GM21619 (cell line): ENCODE data around the gene OR52K1.

Experiments used
- ATAC-seq: cut with Tn5 transposase; IDR thresholded peaks from one replicate; pipeline ENCODE4 v1.9.1; 2021; ENCODE audit not compliant: unreplicated experiment

The OR52K1 gene

DNA sequence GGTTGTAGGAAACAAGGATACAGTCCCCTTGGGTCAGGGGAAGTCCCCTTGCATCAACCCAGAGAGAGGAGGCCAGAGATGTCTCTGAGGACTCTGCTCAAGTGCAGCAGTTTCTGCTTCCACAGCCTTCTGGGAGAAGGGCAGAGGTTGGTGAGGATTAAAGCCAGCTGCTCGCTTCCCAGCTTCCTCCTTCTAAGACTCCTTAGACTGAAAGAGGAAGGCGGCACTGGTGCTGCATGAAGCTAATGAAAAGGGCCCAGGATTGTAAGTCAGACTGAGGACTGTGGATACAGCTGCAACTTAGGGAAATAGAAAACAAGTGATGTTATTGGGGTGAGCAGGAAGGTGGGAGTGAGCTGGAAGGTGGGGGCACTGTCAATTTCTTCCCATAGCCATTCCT, at the start of gene OR52K1:
TSS of gene OR52K1 (plus strand) at position 202 of the 400 bp plus-strand sequence. CDS start 6,255 bp downstream, outside the sequence.
- no peak for ATAC-seq

DNA sequence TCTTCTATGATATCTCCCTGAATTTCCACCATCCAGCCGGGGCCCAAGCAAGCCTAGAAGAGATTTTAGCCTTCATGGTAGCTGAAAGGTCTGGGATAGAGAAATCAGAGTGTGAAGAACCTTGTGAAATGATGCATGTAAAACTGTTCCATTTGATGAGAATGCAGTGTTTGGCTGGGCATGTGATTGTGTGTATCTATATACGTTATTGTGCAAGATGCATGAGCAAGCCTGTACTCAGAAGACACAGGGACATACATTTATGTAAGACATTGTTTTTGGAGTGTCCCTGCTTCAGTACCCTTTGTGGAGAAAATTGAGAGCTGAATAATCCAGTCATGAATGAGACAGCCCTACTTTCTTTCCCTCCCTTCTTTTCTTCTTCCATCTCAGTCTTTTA, 48.6 kb upstream of the OR52K1 start:
- no peak for ATAC-seq

GRCh38 chr11:4436411-4436810, 46.0 kb upstream of the OR52K1 start:
- no peak for ATAC-seq

DNA sequence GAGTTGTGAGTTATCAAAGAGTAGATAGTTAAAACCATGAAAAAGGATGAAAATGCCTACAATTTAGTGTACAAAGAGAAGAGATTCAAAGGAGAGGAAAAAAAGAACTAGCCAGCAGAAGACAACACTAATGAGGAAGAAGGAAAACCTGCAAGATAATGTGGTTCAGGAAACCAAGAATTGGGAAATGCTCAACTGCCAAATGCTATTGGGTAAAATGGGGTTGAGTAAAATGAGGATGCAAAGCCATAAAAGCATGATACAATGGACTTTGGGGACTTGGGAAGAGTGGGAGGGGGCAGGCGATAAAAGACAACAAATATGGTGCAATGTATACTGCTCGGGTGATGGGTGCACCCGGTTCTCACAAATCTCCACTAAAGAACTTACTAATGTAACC, 40.9 kb upstream of the OR52K1 start:
- no peak for ATAC-seq

DNA sequence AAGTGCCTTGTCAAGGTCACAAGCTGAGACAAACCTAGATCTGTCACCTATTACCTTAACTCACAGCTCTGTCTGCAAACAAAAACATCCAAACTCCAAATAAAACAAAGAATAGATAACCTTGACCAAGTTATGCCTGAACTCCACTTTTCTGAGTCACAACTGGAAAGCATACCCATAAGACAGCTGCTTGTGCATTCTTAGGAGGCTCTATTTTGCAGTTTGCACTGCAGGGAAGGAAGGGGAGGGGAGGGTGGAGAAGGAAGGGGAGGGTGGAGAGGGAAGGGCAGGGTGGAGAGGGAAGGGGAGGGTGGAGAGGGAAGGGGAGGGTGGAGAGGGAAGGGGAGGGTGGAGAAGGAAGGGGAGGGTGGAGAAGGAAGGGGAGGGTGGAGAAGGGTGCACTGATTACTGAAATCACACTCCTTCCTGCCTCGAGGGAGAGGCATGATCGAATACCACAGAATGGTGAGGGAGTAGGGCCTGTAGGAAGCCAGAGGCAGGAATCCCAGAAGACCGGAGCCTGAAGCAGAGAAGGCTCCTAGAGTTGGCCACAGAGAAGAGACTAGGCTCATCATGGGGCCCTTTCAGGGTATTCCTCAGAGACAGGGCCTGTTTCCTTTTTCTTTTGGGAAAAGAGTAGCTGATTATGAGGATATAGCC, 39.1 kb upstream of the OR52K1 start:
- ATAC-seq, result no peak

DNA sequence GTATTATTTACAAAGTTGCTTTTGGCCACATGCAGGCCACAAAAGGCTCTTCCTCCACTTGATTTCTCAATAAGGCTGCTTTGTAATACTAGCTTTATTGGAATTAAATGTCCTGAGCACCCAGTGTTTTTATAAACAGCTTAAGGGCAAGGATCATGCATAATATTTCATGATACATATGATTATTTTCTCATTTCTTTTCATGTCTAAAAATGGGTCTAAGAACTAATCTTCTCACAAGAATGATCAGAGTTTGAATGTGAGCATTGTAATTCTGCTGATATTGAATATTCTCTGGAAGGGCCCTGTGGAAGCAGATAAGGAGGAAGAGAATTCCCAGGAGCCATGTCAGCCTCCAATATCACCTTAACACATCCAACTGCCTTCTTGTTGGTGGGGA, 33.5 kb upstream of the OR52K1 start, which contains the start of gene OR52K2:
TSS of gene OR52K2 (plus strand) at position 301 of the 400 bp plus-strand sequence. CDS start at position 346, 45 bp downstream.
- no peak for ATAC-seq

GRCh38 chr11:4453118-4453517, 29.3 kb upstream of the OR52K1 start:
- ATAC-seq, result no peak

- ATAC-seq, result no peak
Observed at GRCh38 chr11:4454021-4454420, 28.4 kb upstream of the OR52K1 start.

DNA sequence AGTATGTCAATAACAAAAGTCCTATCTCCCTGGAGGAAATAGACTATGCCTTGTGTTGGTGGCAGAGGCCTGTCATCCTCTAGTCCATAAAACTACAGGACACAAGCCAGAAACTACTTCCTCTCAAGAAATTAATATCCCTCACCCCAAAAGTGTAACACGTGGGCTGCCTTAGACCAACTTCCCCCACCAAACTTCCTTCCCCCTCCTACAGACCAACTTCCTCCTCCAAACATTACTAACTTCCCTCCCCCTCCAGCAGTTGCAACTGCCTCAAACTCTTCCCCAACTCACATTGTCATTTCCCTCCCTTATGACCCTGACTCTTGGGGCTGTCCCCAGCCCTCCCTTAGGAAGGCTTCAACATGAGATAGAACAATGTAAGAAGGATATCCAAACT, 27.0 kb upstream of the OR52K1 start:
- ATAC-seq, result no peak

GRCh38 chr11:4459500-4459899, 22.9 kb upstream of the OR52K1 start:
- peak; percentile 80 for ATAC-seq

GRCh38 chr11:4460151-4460550, 22.3 kb upstream of the OR52K1 start:
- no peak for ATAC-seq

DNA sequence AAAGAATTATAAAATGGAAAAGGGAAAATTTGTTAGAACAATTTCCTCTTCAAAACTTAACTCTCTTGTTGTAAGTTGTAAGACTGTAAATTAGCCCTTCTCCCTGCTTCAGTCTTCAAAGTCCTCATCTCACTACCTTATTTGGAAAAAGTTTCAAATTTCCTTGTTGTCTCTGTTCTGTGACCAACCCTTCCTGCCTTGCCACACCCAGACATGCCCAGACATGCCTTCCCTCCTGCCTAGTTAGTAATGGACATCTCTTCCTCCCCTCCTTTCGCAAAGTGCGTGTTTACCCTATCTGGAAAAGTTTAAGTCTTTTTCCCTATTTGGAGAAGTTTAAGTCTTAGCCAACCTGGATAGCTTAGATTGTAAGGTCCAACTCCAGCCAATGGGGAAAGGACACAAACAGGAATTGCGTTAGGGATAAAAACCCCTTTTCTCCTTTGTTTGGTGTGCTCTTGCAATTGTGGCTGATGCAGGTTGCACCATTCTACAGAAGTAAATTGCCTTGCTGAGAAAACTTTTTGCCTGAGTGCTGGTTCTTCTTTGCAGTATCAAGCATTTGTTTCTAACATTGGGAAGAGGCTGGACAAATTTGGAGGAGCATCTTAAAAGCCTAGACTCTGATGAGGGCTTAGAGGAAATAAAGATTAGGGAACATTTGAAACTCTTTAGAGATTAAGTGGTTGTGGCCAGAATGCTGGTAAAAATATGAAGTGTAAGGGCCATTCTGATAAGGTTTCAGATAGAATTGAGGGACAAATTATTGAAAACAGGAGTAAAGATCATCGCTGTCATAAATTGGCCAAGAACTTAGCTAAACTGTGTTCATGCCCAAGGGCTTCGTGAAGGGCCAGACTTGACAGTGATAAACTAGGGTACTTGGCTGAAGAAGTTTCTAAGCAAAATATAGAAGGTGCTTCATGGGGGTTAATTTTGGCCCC, 18.0 kb upstream of the OR52K1 start:
- ATAC-seq, result no peak

DNA sequence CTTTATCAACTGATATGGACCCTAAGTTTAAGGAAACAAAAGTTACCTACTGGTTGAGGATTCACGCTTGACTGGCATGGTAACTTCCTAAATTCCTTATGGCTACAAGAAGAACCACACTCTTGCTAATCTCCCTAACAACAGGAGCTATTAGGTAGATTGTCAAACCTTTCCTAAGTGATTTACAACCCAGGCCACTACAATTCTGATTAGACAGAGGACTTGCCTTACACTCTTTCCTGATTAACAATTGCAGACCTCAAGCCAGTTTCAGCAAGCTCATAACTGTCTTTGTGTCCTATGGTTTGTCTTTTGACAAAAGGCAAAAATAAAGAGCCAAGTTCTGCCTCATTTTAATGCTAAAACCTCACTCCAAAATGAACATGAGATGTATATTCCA, 17.0 kb upstream of the OR52K1 start:
- no peak for ATAC-seq

GRCh38 chr11:4466131-4466870, 16.1 kb upstream of the OR52K1 start:
- ATAC-seq, result no peak

DNA sequence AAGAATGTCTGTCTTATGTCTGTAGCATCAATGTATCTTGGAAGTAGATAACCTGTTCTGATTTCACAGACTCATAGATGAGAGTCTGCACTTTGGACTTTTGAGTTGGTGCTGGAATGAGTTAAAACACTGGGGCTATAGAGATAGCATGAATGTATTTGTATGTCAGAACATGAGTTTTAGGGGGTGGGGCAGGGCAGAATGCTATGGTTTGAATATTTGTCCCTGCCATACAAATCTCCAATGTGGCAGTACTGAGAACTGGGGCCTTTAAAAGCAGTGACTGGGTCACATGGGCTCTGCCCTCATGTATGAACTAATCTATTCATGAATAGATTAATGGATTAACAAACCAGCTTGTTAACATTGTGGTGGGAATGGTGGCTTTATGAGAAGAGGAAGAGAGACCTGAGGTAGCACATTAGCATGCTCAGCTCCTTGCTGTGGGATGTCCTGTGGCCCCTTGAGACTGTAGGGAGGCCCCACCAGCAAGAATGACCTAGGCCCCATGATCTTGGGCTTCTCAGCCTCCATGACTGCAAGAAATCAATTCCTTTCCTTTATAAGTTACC, 15.5 kb upstream of the OR52K1 start:
- no peak for ATAC-seq

DNA sequence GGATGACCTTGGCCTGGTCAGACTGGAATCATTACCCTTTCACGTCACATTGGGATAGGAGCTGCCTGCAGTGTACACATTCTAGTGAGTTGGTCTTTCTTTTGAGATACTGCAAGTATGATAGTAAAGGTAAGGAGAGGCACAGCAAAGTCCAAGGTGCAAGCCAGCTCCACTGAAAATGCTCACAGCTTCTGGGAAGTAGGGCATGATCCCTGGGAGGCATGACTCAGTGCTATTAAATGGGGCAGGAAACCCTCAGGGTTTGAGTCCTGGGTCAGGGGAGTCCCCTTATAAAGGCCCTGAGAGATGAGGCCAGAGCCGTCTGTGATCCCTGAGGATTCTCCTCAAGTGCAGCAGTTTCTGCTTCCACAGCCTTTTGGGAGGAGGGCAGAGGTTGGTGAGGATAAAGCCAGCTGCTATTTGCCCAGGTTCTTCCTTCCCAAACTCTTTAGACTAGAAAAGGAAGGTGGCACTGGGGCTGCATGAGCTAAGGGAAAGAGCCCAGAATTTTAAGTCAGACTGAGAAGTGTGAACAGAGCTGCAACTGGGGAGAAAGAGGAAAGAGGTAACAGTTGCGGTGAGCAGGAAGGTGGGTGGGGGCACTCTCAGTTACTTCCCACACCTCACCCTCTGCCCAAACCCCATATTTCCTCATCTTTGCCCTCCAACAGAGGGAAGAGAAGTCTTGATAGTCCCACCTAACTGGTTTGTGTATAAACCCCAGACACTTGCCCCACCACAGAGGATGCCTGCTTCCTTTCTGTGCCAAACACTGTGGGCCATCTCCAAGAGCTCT, 14.4 kb upstream of the OR52K1 start:
- ATAC-seq, result no peak

- ATAC-seq, result no peak
Observed at GRCh38 chr11:4479644-4480043, 2.8 kb upstream of the OR52K1 start.

GRCh38 chr11:4480577-4481239, 1.7 kb upstream of the OR52K1 start:
- no peak for ATAC-seq

DNA sequence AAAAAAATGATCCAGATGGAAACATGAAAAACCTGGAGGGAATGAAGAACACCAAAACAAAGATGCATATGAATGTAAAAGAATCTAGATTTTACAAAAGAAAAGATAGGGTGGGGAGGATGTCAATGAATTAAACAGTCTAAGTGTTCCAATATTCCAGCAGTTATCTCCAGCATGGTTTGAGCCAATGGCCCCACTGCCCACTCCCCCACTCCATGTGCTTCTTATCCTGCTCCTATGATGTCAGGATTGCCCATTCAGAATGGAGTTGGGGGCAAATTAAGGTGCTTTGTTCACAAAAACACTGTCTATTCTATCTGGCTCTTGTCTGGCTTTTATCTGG, 1.2 kb upstream of the OR52K1 start:
- no peak for ATAC-seq

- no peak for ATAC-seq
Observed at GRCh38 chr11:4484310-4484709, 1.9 kb downstream of the OR52K1 start.
